Midbrain (tissue), 1 donor: ENCODE measurements around the gene RAB13.
"Not testable (repeated sequence)": the region's sequence is repeated elsewhere in the genome, so short reads cannot be mapped to it uniquely, and the experiment has no call there.

Experiments
- DNase-seq: peaks from one replicate; lab custom pipeline; 2025; lab: John Stamatoyannopoulos, UW

RAB13 gene

GRCh38 chr1:153985941-153986761, at the start of gene RAB13:
RAB13 (minus strand) TSS chr1:153986339; CDS start chr1:153986236, 103 bp downstream.
- peak; percentile 65 for DNase-seq

- not testable (repeated sequence) for DNase-seq
Measured at GRCh38 chr1:154033697-154034096, 47.6 kb upstream of the RAB13 start.

- DNase-seq = no peak
Measured at GRCh38 chr1:154019940-154020339, 33.8 kb upstream of the RAB13 start.

DNA sequence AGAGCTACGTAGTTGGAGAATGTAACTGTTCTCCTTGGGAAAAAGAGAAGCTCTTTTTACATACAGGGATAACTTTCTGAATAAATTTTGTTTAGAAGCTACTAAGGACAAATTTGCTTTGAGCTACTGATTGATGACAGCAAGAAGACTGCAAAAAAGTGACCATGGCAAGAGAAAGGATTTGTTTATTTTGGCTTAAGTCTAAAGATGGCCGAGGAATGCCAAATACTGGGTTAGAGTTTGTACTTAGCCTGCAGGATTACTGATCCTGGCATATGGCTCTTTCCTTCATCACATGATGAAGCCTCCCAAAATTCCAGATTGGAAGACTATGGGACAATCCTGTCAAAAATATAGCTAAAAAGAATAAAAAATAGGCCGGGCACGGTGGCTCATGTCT, 33.1 kb upstream of the RAB13 start:
- no peak for DNase-seq

GRCh38 chr1:154014154-154014907, 28.2 kb upstream of the RAB13 start:
- no peak for DNase-seq

GRCh38 chr1:154012543-154012942, 26.4 kb upstream of the RAB13 start:
- DNase-seq = not testable (repeated sequence)

- no peak for DNase-seq
Measured at GRCh38 chr1:154012129-154012528, 26.0 kb upstream of the RAB13 start.

GRCh38 chr1:154006136-154006535, 20.0 kb upstream of the RAB13 start:
- DNase-seq = no peak

GRCh38 chr1:154000420-154000819, 14.3 kb upstream of the RAB13 start:
- DNase-seq = no peak

- DNase-seq = not testable (repeated sequence)
Measured at GRCh38 chr1:153996882-153997281, 10.7 kb upstream of the RAB13 start.

DNA sequence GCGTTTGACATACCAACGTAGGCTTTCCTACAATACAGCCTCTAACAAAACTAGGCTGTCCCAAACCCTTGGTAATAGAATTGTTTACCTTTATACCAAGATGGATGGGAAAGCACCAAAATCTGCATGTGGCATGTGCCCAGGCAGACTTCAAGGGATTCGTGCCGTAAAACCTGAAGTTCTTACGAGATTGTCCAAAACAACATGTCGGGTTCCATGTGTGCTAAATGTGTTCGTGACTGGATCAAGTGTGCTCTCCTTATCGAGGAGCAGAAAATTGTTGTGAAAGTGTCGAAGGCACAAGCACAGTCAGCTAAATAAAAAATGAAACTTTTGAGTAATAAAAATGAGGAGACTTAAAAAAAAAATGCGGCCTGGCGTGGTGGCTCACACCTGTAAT, 9.5 kb upstream of the RAB13 start:
- no peak for DNase-seq

DNA sequence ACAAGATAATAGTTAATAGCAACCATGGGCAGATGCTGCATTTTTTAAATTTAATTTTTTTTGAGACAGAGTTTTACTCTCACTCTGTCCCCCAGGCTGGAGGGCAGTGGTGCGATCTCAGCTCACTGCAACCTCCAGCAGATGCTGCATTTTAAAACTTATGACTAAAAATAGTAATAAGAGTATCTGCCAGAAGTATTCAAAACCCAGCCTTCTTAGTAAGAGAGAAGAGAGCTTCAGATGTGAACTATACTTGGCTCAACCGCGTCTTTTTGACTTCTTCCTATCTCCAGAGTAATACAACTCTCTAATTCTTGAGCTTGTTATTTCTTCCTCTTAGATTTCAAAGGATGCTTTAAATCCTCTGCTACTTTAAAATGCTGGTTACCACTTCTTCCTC, 9.1 kb upstream of the RAB13 start:
- DNase-seq = no peak

- DNase-seq = no peak
Measured at GRCh38 chr1:153991806-153992205, 5.7 kb upstream of the RAB13 start.

GRCh38 chr1:153991151-153991630, 5.1 kb upstream of the RAB13 start:
- DNase-seq = no peak

DNA sequence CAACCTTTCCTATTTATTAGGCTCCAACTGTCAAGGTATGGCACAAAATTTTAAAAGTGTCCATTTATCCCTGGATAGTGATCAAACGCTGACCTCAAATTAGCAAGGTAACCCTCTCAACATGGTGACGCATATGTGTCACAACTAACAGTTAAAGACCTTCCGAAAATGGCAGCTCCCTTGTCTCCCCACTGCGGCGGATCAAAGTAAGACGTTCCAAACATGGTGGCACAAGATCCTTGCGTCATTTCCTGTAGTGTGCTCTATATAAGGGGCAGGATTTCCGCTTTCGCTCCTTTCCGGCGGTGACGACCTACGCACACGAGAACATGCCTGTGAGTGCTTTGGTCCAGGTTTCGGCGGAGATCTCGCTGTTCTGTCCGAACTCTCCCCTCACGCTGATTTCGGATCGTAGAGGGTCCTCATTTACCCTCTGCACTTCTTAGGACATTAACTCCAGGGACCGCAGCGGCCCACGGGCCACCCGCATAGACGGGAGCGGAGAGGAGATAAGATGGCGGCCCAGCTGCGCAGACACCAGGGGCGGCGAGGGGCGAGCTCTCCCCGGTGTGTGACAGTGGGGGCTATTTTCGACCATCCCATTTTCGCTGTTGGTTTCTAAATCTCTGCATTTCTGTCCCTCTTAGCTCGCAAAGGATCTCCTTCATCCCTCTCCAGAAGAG, 4.5 kb upstream of the RAB13 start, which contains the start of gene RPS27:
Gene RPS27, plus strand, starts transcription at position 295 of the 683 bp plus-strand sequence. Its CDS starts 35 bp downstream, at position 330.
- peak; percentile 98 for DNase-seq

GRCh38 chr1:153987621-153988020, 1.5 kb upstream of the RAB13 start:
- no peak for DNase-seq

DNA sequence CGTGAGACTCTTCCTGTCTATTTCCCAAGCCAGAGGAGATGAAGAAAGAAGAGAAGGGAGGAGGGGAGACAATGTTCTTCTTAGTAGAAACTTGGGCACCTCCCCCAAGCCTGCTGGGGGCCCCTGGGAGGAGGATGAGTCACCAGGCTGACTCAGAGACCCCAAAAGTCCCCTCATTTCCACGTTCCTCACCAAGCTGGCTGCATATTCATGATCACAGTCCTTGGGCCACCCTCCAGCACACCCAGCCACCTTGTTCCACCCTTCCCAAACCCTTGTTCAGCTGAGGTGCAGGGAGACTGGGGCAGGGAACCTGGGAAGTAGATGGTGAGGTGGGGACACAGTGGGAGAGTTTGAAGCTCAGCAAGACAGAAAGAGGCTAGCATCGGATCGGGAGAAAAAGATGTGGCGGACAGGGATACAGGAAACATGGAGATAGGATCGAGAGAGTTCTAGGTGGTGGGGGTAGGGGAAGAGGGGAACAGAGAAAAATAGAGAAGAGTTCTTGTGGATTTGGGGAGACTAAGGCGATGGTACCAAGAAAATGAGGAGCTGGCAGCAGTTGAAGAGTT, 712 bp downstream of the RAB13 start:
- DNase-seq = no peak

DNA sequence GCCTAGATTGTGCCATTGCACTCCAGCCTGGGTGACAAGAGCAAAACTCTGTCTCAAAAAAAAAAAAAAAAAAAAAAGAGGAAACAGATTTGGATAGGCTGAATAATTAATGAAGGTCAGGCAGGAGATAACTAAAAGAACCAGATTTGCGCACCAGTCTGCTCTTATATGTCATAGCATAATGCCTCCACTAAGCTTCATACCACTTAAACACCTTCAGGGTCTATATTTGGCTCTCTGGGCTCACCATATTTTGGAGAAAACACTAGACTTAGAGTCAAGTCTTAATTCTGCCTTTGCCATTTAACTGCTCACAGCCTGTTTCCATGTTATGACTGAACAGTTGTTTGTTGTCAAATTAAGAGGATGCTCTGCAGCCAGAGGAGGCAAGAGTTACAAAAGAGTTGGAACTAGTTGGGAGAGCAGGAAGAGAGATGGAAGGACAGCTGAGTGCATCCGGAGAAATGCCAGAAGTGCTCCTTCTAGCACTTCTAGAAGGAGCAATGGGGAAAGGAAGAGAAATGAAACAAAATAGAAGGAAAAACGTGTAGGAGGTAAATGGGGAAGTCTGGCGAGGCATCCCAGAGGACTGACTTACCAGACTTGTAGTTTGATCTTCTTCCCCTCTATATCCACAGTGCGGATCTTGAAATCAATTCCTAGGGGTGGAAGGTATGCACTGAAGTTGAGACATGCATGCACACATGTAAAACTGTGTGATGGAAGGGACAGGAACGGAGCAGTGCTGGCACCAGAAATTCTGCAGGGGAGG, 1.8 kb downstream of the RAB13 start:
- DNase-seq = no peak

GRCh38 chr1:153981735-153982134, 4.4 kb downstream of the RAB13 start:
- DNase-seq = not testable (repeated sequence)

DNA sequence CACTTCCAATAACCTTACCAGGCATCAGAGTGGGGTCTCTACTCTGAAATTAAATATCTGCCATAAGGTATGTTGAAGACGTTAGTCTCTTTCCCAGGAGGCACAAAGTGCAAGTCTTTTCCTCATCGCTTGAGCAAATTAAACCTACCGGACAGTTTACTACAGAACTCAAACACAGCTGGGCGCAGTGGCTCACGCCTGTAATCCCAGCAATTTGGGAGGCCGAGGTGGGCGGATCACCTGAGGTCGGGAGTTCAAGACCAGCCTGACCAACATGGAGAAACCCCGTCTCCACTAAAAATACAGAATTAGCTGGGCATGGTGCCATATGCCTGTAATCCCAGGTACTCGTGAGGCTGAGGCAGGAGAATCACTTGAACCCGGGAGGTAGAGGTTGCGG, 7.0 kb downstream of the RAB13 start:
- not testable (repeated sequence) for DNase-seq

- DNase-seq = peak; percentile 24
Measured at GRCh38 chr1:153978274-153978909, 7.7 kb downstream of the RAB13 start.
